Natural killer cell (primary cell): ENCODE results near the gene MMP24OS. TPM values are rescaled to one million over a fixed set of nuclear protein-coding genes. Genes with fewer than 3 reads are reported as not detected.

Source experiments
- ATAC-seq, 3 donors: fragments of 150-1000 bp in 2 of 3; fragments of 200-7000 bp in 1 of 3; cut with Tn5 transposase; 1 replicate in 1 of 3; 2 replicates in 2 of 3; pipeline ENCODE4 v1.10.0; 2021; ENCODE audit warnings: mild to moderate bottlenecking in 2 of 3, moderate library complexity in 2 of 3
- DNase-seq, 2 donors: peaks; one replicate each; pipeline versions ENCODE4 v3.0.0 to v3.0.0-alpha.2; 2013 to 2021; ENCODE audit warnings: mixed read lengths in 1 of 2
- H3K27ac ChIP-seq: one replicate; pipeline ENCODE4 v1.5.1; 2013; ENCODE audit warnings: mild to moderate bottlenecking, low read length
- H3K27me3 ChIP-seq: one replicate; pipeline ENCODE4 v1.6.1; 2013; ENCODE audit warnings: low read length; ENCODE audit not compliant: control insufficient read depth, insufficient read depth
- H3K36me3 ChIP-seq: one replicate; pipeline ENCODE4 v1.6.1; 2013; ENCODE audit warnings: low read length; ENCODE audit not compliant: control insufficient read depth, insufficient read depth
- H3K4me1 ChIP-seq: one replicate; pipeline ENCODE4 v1.6.1; 2013; ENCODE audit warnings: low read length; ENCODE audit not compliant: control insufficient read depth, insufficient read depth
- H3K4me3 ChIP-seq: one replicate; pipeline ENCODE4 v1.5.1; 2013; ENCODE audit warnings: low read length
- H3K9me3 ChIP-seq: one replicate; pipeline ENCODE4 v1.6.1; 2013; ENCODE audit warnings: low read length; ENCODE audit not compliant: control insufficient read depth, insufficient read depth
- H3K27ac Mint-ChIP-seq, 2 donors: one replicate each; pipeline ENCODE4 v1.8.0; 2022; ENCODE audit warnings: mild to moderate bottlenecking in 2 of 2, mixed read lengths in 2 of 2, moderate library complexity in 1 of 2
- H3K27me3 Mint-ChIP-seq, 2 donors: one replicate each; pipeline ENCODE4 v1.8.0; 2022; ENCODE audit warnings: low read depth in 2 of 2, mixed read lengths in 2 of 2
- H3K36me3 Mint-ChIP-seq: one replicate; pipeline ENCODE4 v1.8.0; 2022; ENCODE audit warnings: mixed read lengths
- H3K4me1 Mint-ChIP-seq, 2 donors: one replicate each; pipeline ENCODE4 v1.8.0; 2022; ENCODE audit warnings: mixed read lengths in 2 of 2
- H3K4me3 Mint-ChIP-seq: one replicate; pipeline ENCODE4 v1.8.0; 2022; ENCODE audit warnings: mild to moderate bottlenecking, moderate library complexity, mixed read lengths
- H3K9me3 Mint-ChIP-seq, 2 donors: one replicate each; pipeline ENCODE4 v1.8.0; 2022; ENCODE audit warnings: mixed read lengths in 2 of 2
- WGBS: methylation state at CpG from one replicate; pipeline ENCODE4 v1.1.7; 2013; ENCODE audit warnings: missing lambda C conversion rate; ENCODE audit not compliant: insufficient coverage; 5-methylcytosine and 5-hydroxymethylcytosine counted together
- intact Hi-C: fragments of 100-400 bp; cut with micrococcal nuclease; formaldehyde crosslinking; loops from one replicate; pipeline ENCODE4 v1.14.2; 2022
- total RNA-seq, 4 donors: library from RNA; stranded (reverse); fragments of 120-200 nt in 1 of 4; gene quantifications; one replicate each; pipeline versions ENCODE4 v1.2.3 to v1.2.4, GENCODE V29; 2013 to 2022
- TF ChIP-seq, protein P1 (sequence below): fragments of 200-600 bp; IDR thresholded peaks from one replicate; pipeline ENCODE4 v1.8.0; 2022; ENCODE audit warnings: antibody characterized with exemption

Gene MMP24OS
- total RNA-seq, 3 donors from 2014 or later (not counting 1 experiment from before 2014, with no cell fraction given), result 76.5 to 92.7 (median 86.6) TPM

DNA sequence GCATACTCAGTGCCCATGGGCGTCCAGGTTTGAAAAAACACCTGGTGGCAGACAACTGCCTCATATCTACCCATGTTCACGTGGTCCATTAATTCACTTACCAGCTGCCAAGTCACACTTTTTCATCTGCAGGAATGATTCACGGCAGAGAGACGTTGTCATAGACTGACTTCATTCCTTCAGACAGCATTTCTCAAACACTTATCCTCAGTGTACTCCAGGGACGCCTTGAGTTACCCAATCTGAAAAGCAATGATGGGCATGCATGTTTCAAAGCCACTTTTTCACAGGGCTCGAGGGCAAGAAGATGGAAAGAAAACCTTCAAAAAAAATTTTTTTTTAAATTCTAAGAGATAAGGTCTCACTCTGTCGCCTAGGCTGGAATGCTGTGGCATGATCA, 6.0 kb downstream of the MMP24OS start:
- intact Hi-C loops, result no loop called here
- peaks cover 34% of the 10 kb centered on the region for H3K36me3 ChIP-seq
- no peak overlapping the region for H3K27ac Mint-ChIP-seq
- H3K9me3 Mint-ChIP-seq, result no peaks in the 10 kb centered on the region
- H3K27me3 Mint-ChIP-seq, result no peaks in the 10 kb centered on the region
- H3K27me3 ChIP-seq, result no peaks in the 10 kb centered on the region
- 95% methylated on average over 7 of the region's 7 CpGs for WGBS
- no peak overlapping the region for H3K4me3 ChIP-seq
- peaks cover 7 to 13% of the 10 kb centered on the region in 2 donors for H3K4me1 Mint-ChIP-seq
- DNase-seq (no peak), ATAC-seq (no peak)
- peaks cover 19% of the 10 kb centered on the region for H3K4me1 ChIP-seq
- TF ChIP-seq, protein P1, sequence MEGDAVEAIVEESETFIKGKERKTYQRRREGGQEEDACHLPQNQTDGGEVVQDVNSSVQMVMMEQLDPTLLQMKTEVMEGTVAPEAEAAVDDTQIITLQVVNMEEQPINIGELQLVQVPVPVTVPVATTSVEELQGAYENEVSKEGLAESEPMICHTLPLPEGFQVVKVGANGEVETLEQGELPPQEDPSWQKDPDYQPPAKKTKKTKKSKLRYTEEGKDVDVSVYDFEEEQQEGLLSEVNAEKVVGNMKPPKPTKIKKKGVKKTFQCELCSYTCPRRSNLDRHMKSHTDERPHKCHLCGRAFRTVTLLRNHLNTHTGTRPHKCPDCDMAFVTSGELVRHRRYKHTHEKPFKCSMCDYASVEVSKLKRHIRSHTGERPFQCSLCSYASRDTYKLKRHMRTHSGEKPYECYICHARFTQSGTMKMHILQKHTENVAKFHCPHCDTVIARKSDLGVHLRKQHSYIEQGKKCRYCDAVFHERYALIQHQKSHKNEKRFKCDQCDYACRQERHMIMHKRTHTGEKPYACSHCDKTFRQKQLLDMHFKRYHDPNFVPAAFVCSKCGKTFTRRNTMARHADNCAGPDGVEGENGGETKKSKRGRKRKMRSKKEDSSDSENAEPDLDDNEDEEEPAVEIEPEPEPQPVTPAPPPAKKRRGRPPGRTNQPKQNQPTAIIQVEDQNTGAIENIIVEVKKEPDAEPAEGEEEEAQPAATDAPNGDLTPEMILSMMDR, result no peak
- no peak overlapping the region for H3K27ac ChIP-seq
- H3K4me3 Mint-ChIP-seq, result no peak overlapping the region
- no peaks in the 10 kb centered on the region for H3K36me3 Mint-ChIP-seq
- H3K9me3 ChIP-seq, result no peaks in the 10 kb centered on the region

DNA sequence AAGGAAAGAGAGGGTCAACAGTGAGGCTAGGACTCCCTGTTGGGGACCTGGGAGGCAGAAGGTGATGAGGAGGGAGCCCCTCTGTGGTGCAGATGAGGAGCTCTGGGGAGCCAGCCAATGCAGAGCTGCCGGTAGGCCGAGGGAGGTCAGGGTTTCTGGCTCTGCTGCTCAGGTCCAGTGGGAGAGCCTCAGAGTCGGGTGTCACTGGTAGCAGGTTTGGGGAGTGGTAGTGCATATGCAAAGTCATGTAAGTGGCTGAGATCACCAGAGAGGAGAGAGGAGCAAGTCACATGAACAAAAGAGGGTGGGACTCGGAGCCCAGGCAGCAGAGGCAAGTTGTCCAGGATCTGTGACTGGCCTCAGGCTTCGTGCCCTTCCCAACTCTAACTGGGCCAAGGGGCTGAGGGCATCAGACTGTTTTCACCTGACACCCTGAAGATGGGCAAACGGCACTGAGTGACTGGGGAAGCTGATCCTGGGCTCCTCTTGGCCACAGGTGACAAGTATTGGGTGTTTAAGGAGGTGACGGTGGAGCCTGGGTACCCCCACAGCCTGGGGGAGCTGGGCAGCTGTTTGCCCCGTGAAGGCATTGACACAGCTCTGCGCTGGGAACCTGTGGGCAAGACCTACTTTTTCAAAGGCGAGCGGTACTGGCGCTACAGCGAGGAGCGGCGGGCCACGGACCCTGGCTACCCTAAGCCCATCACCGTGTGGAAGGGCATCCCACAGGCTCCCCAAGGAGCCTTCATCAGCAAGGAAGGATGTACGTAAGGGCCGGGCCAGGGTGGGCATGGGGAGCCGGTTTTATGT, 6.6 kb downstream of the MMP24OS start:
- Histone ChIP-seq H3K9me3 (no peaks in the 10 kb centered on the region), H3K27me3 (no peaks in the 10 kb centered on the region), H3K4me3 (no peak overlapping the region), H3K36me3 (peaks cover 34% of the 10 kb centered on the region), H3K4me1 (peaks cover 13% of the 10 kb centered on the region), H3K27ac (no peak overlapping the region)
- peak overlapping the region; percentile 12 to 27 for H3K27ac Mint-ChIP-seq
- WGBS, result 94% methylated on average over 20 of the region's 20 CpGs
- intact Hi-C loops, result no loop called here
- no peak overlapping the region for H3K4me3 Mint-ChIP-seq
- ATAC-seq (no peak), DNase-seq (no peak)
- H3K9me3 Mint-ChIP-seq, result no peaks in the 10 kb centered on the region
- TF ChIP-seq, protein P1, result no peak
- H3K36me3 Mint-ChIP-seq, result no peaks in the 10 kb centered on the region
- peaks cover 6 to 7% of the 10 kb centered on the region in 2 donors for H3K4me1 Mint-ChIP-seq
- no peaks in the 10 kb centered on the region for H3K27me3 Mint-ChIP-seq

DNA sequence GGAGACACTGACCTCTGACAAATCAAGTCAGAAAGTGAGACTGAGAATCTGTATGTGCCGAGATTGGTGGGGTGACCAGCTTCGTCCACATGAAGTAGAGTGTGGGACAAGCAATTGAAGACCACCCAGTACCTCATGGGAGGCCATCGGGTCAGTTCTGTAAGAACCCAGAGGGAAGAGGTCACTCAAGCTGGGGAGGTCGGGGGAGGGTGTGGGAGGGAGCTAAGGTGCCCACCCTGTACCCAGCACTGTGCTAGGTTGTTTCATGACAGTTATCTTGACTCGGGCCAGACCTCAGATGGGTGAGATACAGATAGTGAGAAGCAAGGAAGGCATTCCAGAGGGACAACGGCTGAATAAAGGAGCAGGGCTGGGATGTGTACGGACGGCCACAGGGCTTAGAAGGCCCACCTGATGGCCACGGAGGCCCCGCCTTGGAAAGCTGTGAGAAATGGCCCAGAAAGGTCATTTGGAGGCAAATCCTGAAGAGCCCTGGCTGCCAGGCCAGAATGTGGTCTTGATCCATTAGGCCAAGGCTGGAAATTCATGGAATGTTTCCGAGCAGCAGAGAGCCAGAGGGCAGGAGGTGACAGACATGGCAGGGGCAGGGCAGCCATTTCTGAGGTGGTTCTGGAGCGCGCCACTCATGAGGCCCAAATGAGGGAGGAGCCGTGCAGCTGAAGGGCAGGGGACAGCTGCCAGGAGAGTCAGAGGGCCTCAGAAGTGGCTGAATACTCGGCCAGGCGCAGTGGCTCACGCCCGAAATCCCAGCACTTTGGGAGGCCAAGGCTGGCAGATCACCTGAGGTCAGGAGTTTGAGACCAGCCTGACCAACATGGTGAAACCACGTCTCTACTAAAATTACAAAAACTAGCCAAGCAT, 7.7 kb downstream of the MMP24OS start:
- Mint-ChIP-seq H3K9me3 (no peaks in the 10 kb centered on the region), H3K27me3 (no peaks in the 10 kb centered on the region), H3K4me1 (peaks cover 0 to 6% of the 10 kb centered on the region in 2 donors), H3K36me3 (no peaks in the 10 kb centered on the region), H3K4me3 (no peak overlapping the region), H3K27ac (peak overlapping the region in 1 of 2 donors; percentile 12)
- intact Hi-C loops, result no loop called here
- no peak for DNase-seq
- Histone ChIP-seq H3K27ac (no peak overlapping the region), H3K4me1 (peaks cover 3% of the 10 kb centered on the region), H3K4me3 (no peak overlapping the region), H3K27me3 (no peaks in the 10 kb centered on the region), H3K9me3 (no peaks in the 10 kb centered on the region), H3K36me3 (peaks cover 32% of the 10 kb centered on the region)
- 95% methylated on average over 19 of the region's 19 CpGs for WGBS
- ATAC-seq, result no peak
- TF ChIP-seq, protein P1, result no peak
